ENCODE results near the gene TMPRSS2.
A peak's percentile ranks its signal among the peaks of the same experiment; 100 is the strongest.

Gene TMPRSS2

GRCh38 chr21:41480086-41480690 lies 27.8 kb downstream of the TMPRSS2 start:
- no peak for DNase-seq

GRCh38 chr21:41479686-41480085 lies 28.3 kb downstream of the TMPRSS2 start:
- DNase-seq = no peak

GRCh38 chr21:41478319-41479177 lies 29.4 kb downstream of the TMPRSS2 start:
- no peak for DNase-seq

GRCh38 chr21:41477641-41478318 lies 30.2 kb downstream of the TMPRSS2 start:
- DNase-seq = no peak

GRCh38 chr21:41475714-41476420 lies 32.1 kb downstream of the TMPRSS2 start:
- DNase-seq = peak in 1 of 2 experiments; percentile 6

- no peak for DNase-seq
These were observed 35.0 kb downstream of the TMPRSS2 start for GRCh38 chr21:41472753-41473548.

GRCh38 chr21:41470054-41470453 lies 37.9 kb downstream of the TMPRSS2 start:
- DNase-seq = no peak

- no peak for DNase-seq
These were observed 41.7 kb downstream of the TMPRSS2 start for GRCh38 chr21:41466024-41466820.

- DNase-seq = no peak
These were observed 42.7 kb downstream of the TMPRSS2 start for GRCh38 chr21:41465176-41465781.

- DNase-seq = peak; percentile 41 to 54
These were observed 47.1 kb downstream of the TMPRSS2 start for GRCh38 chr21:41460578-41461527.

- DNase-seq = no peak
These were observed 47.9 kb downstream of the TMPRSS2 start for GRCh38 chr21:41459884-41460534.

- DNase-seq = no peak
These were observed 49.4 kb downstream of the TMPRSS2 start for GRCh38 chr21:41458559-41458958.

- no peak for DNase-seq
These were observed 49.8 kb downstream of the TMPRSS2 start for GRCh38 chr21:41458121-41458520.

- DNase-seq = no peak
These were observed 54.2 kb downstream of the TMPRSS2 start for GRCh38 chr21:41453761-41454160.

GRCh38 chr21:41453198-41453597 lies 54.8 kb downstream of the TMPRSS2 start:
- no peak for DNase-seq

- no peak for DNase-seq
These were observed 55.9 kb downstream of the TMPRSS2 start for GRCh38 chr21:41451753-41452676.

- no peak for DNase-seq
These were observed 58.3 kb downstream of the TMPRSS2 start for GRCh38 chr21:41449613-41450012.

GRCh38 chr21:41447356-41447755 lies 60.6 kb downstream of the TMPRSS2 start:
- no peak for DNase-seq

All from Kasumi-1 (cell line).